ENCODE data around the gene GSG1.
"Not testable (repeated sequence)": the region's sequence is repeated elsewhere in the genome, so short reads cannot be mapped to it uniquely, and the experiment has no call there.

GSG1 gene

DNA sequence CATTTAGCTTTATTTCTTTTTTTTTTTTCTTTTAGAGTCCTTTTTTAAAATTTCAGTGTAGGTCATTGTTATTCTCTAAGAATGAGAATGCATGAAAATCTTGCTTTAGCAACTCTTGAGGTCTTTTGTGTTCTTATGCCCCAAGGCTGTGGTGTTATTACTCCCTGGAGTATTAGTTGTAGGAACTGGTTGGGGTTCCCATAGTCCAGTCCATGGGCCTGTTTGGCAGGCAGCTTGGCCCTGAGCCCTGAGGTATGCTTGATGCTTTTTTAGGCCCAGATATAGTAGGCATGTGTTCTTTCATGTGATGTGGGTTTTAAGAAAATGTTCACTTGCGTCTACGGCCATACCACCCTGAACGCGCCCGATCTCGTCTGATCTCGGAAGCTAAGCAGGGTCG, 57.7 kb downstream of the GSG1 start:
- peaks cover 16% of the 10 kb centered on the region for H3K4me1 ChIP-seq (ENCODE audit: control insufficient read depth, low read depth, low read length)
- no peak overlapping the region for H3K4me3 ChIP-seq (ENCODE audit: low read length)
- no peaks in the 10 kb centered on the region for H3K36me3 ChIP-seq (ENCODE audit: control insufficient read depth, low read depth, low read length)
- no peaks in the 10 kb centered on the region for H3K9me3 ChIP-seq (ENCODE audit: control insufficient read depth, low read depth, low read length)
- H3K27ac ChIP-seq (ENCODE audit: low read length), result no peak overlapping the region
- H3K27me3 ChIP-seq (ENCODE audit: control insufficient read depth, insufficient read depth, low read length), result peaks cover 7% of the 10 kb centered on the region
- no peak overlapping the region for H3K9ac ChIP-seq (ENCODE audit: low read length)

DNA sequence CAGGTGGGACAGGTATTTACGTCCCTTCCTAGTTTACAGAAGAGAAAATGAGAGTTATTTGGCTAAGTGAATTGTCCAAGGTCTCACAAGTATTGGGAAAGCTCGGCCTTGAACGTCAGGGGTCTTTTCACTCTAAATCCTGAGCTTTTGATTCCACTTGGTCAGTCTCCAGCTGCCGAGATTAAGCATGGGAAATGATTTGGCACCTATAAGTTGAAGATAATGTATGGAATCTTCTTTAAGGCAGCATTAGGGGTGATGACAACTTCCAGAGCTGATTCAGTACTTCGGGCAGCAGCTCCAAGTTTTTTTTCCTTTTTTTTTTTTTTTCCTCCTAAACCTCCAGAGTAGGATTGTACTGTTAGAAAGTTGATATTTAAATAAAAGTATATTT, 58.6 kb downstream of the GSG1 start:
- H3K27me3 ChIP-seq (ENCODE audit: control insufficient read depth, insufficient read depth, low read length), result peaks cover 7% of the 10 kb centered on the region
- H3K9me3 ChIP-seq (ENCODE audit: control insufficient read depth, low read depth, low read length), result no peaks in the 10 kb centered on the region
- H3K4me1 ChIP-seq (ENCODE audit: control insufficient read depth, low read depth, low read length), result peaks cover 10% of the 10 kb centered on the region
- peak overlapping the region; percentile 79 for H3K4me3 ChIP-seq (ENCODE audit: low read length)
- peak overlapping the region; percentile 50 for H3K9ac ChIP-seq (ENCODE audit: low read length)
- H3K36me3 ChIP-seq (ENCODE audit: control insufficient read depth, low read depth, low read length), result no peaks in the 10 kb centered on the region
- H3K27ac ChIP-seq (ENCODE audit: low read length), result no peak overlapping the region

DNA sequence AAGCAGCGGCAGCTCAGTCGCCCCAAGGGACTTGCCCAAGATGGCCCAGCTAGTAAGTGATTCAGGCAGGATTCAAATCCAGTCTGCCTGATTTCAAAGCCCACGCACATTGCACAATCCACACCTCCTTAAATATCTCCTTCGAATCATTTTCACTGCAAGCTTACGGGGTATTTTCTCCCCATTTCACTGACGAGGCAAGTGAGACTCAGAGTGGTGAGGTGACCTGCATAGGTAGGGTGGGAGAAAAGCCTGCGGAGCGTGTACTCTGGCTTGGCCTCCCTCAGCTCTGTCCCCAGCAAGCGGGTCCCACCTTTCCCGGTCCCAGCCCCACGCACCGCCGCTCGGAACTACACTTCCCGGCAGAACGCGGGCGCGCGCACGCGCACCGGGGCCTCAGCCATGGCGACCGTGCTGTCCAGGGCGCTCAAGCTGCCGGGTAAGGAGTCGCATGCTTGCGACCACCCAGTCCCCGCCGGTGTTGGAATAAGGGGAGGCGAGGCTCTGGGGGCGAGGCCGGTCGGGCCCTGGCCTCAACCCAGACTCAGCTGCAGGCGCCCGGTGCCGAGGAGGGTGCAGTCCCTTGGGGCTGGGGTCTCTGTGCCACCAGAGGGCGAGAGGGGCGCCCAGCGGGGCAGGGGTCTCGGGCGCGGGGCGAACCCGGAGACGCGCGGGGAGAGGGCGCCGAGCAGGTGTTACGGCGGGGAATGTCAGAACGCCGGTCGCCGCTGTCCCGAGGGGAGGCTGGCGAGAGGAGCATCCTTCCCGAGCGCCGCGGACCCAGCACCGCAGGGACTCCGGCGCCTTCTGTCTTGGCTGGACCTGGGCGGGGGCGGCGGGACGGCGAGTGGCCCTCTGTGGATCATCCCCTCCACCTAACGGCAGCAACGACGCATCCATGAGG, 59.2 kb downstream of the GSG1 start, which contains the start of gene FAM234B:
FAM234B (plus strand) TSS at position 380 of the 904 bp plus-strand sequence; CDS start at position 403, 23 bp downstream.
- H3K9me3 ChIP-seq (ENCODE audit: control insufficient read depth, low read depth, low read length), result no peaks in the 10 kb centered on the region
- H3K27ac ChIP-seq (ENCODE audit: low read length), result no peak within 1 kb of the TSS
- H3K9ac ChIP-seq (ENCODE audit: low read length), result peak within 1 kb of the TSS; percentile 50
- H3K4me3 ChIP-seq (ENCODE audit: low read length), result peak within 1 kb of the TSS; percentile 79
- H3K36me3 ChIP-seq (ENCODE audit: control insufficient read depth, low read depth, low read length), result no peaks in the 10 kb centered on the region
- H3K4me1 ChIP-seq (ENCODE audit: control insufficient read depth, low read depth, low read length), result peaks cover 5% of the 10 kb centered on the region
- H3K27me3 ChIP-seq (ENCODE audit: control insufficient read depth, insufficient read depth, low read length), result peaks cover 7% of the 10 kb centered on the region

DNA sequence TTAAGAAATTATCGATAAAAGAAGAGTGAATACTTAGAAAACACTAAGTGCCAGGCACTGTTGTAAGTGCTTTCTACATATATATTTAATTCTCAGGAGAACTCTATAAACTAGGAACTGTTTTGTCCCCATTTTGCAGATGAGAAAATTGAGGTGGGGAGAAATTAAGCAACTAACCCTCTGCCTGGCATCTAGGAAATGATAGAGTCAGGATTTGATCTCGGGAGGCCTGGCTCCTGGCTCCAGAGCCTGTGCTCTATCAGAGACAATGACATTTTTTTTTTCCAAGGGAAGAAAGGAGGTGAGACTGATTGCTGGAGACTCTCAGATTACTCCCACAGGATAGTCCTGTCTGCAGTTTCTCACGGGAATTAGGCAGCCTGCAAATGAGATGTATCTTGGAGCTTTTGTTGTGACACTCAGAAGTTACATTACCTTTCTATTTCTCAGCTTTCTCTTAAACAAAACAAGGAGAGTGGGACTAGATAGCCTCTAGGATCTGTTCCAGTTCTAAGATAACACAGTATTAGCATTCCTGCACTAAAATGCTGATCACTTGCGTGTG, 60.7 kb downstream of the GSG1 start:
- Histone ChIP-seq H3K36me3 (ENCODE audit: control insufficient read depth, low read depth, low read length) (no peaks in the 10 kb centered on the region), H3K4me3 (ENCODE audit: low read length) (no peak overlapping the region), H3K4me1 (ENCODE audit: control insufficient read depth, low read depth, low read length) (peaks cover 5% of the 10 kb centered on the region), H3K9me3 (ENCODE audit: control insufficient read depth, low read depth, low read length) (no peaks in the 10 kb centered on the region), H3K27ac (ENCODE audit: low read length) (no peak overlapping the region), H3K9ac (ENCODE audit: low read length) (no peak overlapping the region), H3K27me3 (ENCODE audit: control insufficient read depth, insufficient read depth, low read length) (peaks cover 7% of the 10 kb centered on the region)

DNA sequence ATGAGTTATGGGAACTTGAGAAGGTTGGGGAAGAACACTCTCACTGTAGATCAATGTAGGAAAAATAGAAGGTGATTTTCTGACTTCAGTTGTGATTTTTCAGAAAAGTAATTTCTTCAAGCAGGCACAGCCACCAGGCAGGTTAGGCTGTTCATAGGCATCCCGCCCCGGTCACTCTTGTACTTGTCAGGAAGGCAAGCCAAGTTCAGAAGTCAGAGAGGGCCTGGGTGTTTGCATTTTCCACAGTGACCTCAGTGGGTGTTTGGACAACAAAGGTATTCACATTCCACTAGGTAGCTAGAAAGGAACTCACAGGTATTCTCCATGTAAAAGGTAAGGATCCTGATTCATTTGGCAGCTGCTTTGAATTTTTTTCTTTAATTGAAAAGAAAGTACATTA, 62.2 kb downstream of the GSG1 start:
- peaks cover 5% of the 10 kb centered on the region for H3K4me1 ChIP-seq (ENCODE audit: control insufficient read depth, low read depth, low read length)
- H3K27ac ChIP-seq (ENCODE audit: low read length), result no peak overlapping the region
- H3K36me3 ChIP-seq (ENCODE audit: control insufficient read depth, low read depth, low read length), result no peaks in the 10 kb centered on the region
- H3K4me3 ChIP-seq (ENCODE audit: low read length), result no peak overlapping the region
- no peaks in the 10 kb centered on the region for H3K9me3 ChIP-seq (ENCODE audit: control insufficient read depth, low read depth, low read length)
- H3K9ac ChIP-seq (ENCODE audit: low read length), result no peak overlapping the region
- H3K27me3 ChIP-seq (ENCODE audit: control insufficient read depth, insufficient read depth, low read length), result peaks cover 7% of the 10 kb centered on the region

- no peaks in the 10 kb centered on the region for H3K36me3 ChIP-seq (ENCODE audit: control insufficient read depth, low read depth, low read length)
- no peaks in the 10 kb centered on the region for H3K9me3 ChIP-seq (ENCODE audit: control insufficient read depth, low read depth, low read length)
- H3K9ac ChIP-seq (ENCODE audit: low read length), result no peak overlapping the region
- H3K4me1 ChIP-seq (ENCODE audit: control insufficient read depth, low read depth, low read length), result peaks cover 5% of the 10 kb centered on the region
- peaks cover 7% of the 10 kb centered on the region for H3K27me3 ChIP-seq (ENCODE audit: control insufficient read depth, insufficient read depth, low read length)
- H3K27ac ChIP-seq (ENCODE audit: low read length), result no peak overlapping the region
- no peak overlapping the region for H3K4me3 ChIP-seq (ENCODE audit: low read length)
Measured at GRCh38 chr12:13039328-13039956, 64.0 kb downstream of the GSG1 start.

DNA sequence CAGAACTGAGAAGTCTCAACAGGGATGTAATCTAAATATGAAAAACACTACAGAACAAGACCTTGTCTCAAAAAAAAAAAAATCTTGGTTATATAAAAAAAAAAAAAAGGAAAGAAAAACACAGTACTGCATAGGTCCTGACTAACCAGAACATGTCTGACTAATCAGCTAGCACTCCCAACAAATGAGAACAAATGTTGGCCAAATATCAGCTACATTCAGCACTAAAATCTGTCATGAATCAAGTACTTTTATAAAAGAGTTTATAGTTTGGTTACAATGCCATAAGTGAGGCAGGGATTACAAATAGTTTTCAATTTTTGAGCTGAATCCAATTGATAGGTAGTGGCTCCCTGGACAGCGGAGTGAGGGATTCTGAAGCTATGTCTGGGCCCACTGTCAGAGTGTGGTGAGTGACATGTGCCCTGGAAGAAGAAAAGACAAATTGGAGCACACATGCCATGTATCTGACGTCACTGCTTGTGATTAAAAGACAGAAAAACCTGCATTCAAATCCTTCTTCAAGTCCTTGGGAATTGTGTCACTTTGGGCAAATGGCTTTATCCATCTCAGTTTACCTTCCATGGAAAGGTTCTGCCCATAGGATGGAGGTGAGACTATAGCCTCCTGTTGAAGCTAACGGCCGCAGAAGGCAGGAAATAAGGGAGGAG, 64.8 kb downstream of the GSG1 start:
- Histone ChIP-seq H3K4me3 (ENCODE audit: low read length) (no peak overlapping the region), H3K27me3 (ENCODE audit: control insufficient read depth, insufficient read depth, low read length) (peaks cover 3% of the 10 kb centered on the region), H3K27ac (ENCODE audit: low read length) (no peak overlapping the region), H3K4me1 (ENCODE audit: control insufficient read depth, low read depth, low read length) (peaks cover under 1% of the 10 kb centered on the region), H3K9me3 (ENCODE audit: control insufficient read depth, low read depth, low read length) (no peaks in the 10 kb centered on the region), H3K36me3 (ENCODE audit: control insufficient read depth, low read depth, low read length) (no peaks in the 10 kb centered on the region), H3K9ac (ENCODE audit: low read length) (no peak overlapping the region)

DNA sequence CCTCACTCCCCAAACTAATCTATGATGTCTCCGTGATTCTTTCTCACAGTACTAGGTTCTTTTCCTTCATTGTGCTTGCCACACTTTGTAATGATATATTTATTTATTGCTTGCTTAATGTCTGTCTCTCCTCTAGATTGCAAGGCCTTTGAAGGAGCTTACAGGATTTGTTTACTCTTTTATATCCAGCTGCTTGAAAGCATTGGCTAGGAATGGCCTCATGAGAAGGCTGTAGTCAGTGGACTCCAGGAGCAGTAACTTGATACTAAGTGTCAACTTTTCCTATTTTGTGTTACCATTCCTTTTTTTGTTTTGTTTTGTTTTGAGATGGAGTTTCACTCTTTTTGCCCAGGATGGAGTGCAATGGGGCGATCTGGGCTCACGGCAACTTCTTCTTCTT, 66.6 kb downstream of the GSG1 start:
- no peaks in the 10 kb centered on the region for H3K9me3 ChIP-seq (ENCODE audit: control insufficient read depth, low read depth, low read length)
- no peak overlapping the region for H3K9ac ChIP-seq (ENCODE audit: low read length)
- no peaks in the 10 kb centered on the region for H3K36me3 ChIP-seq (ENCODE audit: control insufficient read depth, low read depth, low read length)
- no peak overlapping the region for H3K4me3 ChIP-seq (ENCODE audit: low read length)
- no peak overlapping the region for H3K27ac ChIP-seq (ENCODE audit: low read length)
- H3K27me3 ChIP-seq (ENCODE audit: control insufficient read depth, insufficient read depth, low read length), result no peaks in the 10 kb centered on the region
- H3K4me1 ChIP-seq (ENCODE audit: control insufficient read depth, low read depth, low read length), result no peaks in the 10 kb centered on the region

GRCh38 chr12:13035335-13035734, 68.1 kb downstream of the GSG1 start:
- H3K9ac ChIP-seq (ENCODE audit: low read length); H3K27me3 ChIP-seq (ENCODE audit: control insufficient read depth, insufficient read depth, low read length); H3K4me1 ChIP-seq (ENCODE audit: control insufficient read depth, low read depth, low read length); H3K4me3 ChIP-seq (ENCODE audit: low read length); H3K27ac ChIP-seq (ENCODE audit: low read length); H3K9me3 ChIP-seq (ENCODE audit: control insufficient read depth, low read depth, low read length); H3K36me3 ChIP-seq (ENCODE audit: control insufficient read depth, low read depth, low read length): not testable (repeated sequence)

All from iPS-18a (cell line).